GM18499 (cell line): ENCODE results near the gene SORCS2.

ENCODE experiments used
- ATAC-seq: cut with Tn5 transposase; IDR thresholded peaks from one replicate; pipeline ENCODE4 v1.9.1; 2021; ENCODE audit warnings: moderate number of reproducible peaks; ENCODE audit not compliant: insufficient read depth, unreplicated experiment

The SORCS2 gene

DNA sequence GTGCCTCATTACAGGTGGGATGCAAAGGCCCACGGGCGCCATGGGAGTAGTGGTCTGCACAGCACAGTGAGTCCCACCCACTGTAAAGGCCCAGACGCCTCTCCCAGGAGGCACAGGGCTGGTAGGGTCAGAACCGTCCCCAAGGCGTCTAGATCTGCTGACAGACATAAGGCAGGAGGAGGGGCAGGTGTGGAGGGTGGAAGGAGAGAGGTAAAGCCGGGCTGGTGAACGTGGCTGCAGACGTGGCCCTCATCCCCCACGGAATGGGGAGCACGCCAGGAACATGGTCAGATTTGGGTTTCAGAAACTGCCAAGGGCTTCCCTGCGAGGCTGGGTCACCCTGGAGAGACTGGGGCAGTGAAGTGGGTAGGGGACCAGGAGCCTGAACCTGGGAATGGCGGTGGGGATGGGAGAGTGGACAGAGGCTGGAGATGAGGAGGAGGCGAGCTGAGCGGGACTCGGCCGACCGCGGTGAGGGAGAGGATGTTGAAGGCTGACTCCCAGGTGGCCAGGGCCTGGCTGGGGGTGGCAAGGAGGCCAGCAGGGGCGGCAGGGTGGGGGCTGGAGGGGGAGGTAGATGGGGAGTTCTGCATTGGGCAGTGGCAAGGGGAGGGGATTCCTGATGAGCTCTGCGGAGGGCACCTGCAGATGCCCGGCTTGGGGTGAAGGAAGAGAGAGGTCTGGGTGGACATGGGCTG lies 562.4 kb downstream of the SORCS2 start:
- ATAC-seq: no peak

DNA sequence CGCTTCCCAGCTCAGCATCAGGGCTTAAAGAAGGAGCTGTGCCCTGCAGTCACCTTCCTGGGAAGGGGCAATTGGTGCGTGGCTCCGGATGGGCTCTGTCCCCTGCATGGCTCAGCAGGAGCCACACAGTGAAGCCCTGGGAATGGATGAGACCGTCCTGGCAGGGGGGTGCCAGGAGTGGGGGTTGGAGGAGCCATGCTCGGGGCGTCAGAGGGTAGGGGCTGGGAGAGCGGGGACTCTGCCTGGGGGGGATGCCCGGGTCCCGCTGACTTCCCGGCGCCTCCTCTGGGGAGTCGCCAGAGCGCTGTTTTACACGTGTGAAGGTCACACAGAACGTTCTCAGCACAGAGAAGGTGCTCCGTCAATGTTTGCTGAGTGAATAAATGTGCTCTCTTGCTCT lies 563.2 kb downstream of the SORCS2 start:
- ATAC-seq: no peak

DNA sequence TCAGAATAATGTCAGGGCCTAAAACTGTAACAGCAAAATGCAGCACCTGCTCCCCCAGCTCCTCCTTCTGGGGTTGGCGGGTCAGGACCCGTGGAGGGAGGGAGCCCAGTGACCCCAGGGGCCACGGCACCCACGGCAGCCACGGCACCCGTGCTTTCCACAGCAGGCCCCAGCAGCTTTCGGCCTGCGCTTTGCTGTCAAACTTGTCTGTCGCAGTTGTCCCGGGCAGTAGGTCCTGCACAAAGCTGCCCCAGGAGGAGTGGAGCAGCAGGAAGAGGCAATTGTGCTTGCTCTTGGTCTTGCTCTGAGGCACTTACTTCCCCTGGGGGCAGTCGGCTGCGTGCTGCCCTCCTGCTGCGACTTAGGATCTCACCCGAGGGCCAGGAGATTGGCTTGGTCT lies 563.7 kb downstream of the SORCS2 start:
- ATAC-seq: no peak

- ATAC-seq: no peak
These were observed 564.4 kb downstream of the SORCS2 start for GRCh38 chr4:7756561-7757355.

- ATAC-seq: no peak
These were observed 565.4 kb downstream of the SORCS2 start for GRCh38 chr4:7757501-7758471.

DNA sequence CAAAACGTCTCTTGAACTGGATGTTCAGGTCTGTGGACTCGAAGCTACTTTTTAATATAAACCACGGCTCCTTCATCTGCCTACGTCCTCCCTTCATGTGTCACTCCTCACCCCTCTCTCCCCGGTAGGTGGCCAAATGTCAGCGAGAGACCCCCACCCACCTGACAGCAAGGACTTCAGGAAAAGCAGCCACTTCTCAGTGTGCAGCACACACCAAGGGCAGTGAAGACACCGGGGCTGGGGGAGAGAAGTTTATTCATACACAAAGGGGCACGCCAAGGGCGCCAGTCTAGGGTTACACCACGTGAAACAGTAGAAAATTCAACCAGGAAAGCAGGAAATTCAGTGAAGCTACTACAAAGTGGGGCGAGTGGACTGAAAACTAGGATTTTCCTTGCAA lies 566.1 kb downstream of the SORCS2 start:
- no peak for ATAC-seq

DNA sequence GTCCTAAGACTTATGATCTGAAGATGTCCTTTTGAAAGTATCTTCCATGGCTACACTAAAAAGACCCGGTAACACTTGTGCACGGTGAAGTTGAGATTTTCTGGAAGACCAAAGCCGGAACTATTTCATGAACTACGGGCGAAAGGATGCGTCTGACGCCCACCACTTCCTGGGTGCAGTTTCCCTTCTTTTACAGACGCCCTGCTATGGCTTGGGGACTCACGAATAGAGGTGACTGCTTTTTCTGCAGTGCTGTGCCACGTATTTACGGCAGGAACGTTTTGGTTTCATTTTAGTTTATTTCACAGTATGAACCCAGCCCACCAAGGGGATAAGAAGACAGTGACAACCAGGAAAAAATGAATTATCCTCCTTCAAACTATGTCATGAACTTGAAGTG lies 566.9 kb downstream of the SORCS2 start:
- no peak for ATAC-seq

DNA sequence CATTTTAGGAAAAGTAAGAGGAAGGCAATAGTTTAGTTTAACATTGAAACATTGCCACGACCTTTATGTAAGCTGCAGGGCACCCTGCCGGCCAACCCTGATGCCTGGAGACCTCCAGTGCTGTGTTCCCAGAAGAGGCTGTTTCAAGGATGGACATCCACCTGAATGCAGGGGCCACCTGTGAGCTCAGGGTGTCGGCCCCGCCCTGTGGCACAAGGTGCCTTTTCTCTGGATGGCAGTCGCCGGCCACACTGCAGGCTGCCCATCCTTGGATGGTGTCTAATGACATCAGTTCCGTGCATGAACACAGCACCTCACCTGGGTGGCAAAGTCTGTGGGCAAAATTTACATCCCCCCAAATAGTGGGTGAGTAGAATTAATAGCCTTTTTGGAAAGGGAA lies 567.3 kb downstream of the SORCS2 start:
- ATAC-seq: no peak

- no peak for ATAC-seq
These were observed 567.9 kb downstream of the SORCS2 start for GRCh38 chr4:7760228-7760627.

GRCh38 chr4:7760706-7761105 lies 568.4 kb downstream of the SORCS2 start:
- ATAC-seq: no peak

DNA sequence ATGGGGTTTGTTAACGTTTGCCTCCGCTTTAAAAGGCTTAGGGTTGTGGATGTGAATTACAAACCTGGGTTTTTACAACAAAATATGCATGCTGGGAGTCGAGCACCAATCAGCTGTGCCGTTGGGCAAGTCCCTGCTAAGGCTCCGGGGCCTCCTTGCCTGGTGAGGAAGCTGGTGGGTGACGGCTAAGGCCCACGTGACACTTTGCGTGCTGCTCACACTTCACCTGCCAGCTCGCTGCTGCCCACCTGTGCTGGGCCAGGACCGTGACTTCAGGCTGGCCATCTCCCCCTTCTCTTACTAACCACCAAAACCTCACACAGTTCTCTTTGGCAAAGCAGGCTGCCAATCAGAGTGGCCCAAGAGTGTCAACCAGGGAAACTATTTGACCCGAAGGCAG lies 569.0 kb downstream of the SORCS2 start:
- ATAC-seq: no peak

GRCh38 chr4:7761720-7762119 lies 569.4 kb downstream of the SORCS2 start:
- ATAC-seq: no peak

DNA sequence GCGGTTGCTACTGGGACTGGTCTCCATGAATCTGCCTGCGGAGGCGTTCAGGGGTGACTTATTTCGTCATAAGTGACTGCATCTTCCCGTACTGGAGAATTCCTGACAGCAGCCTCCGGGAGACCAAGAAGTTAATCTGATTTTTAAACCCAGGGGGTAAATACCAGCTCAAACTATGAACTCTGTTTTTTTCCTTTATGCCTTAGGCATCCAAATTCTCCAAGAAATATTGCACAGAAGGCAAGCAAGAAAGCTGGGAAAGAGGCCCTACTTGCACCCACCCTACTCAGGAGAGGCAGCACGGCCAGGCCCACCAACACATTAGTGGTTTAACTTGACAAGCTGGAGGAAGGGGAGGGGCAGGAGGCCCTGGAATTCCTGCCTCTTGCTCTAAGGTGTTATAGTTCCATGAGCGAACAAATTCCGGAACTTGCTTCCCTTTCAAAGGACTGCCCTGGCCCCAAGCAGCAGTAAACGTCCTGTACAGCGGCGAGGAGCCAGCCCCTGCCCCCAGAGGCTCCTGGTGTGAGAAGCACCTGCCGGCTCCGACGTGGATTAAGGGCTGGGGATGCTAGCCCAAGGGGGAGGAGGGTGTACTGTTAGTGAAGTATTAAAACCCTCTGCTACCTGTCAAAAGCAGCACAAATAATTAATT lies 570.2 kb downstream of the SORCS2 start:
- no peak for ATAC-seq

GRCh38 chr4:7763106-7763505 lies 570.8 kb downstream of the SORCS2 start:
- ATAC-seq: no peak

GRCh38 chr4:7763788-7764187 lies 571.5 kb downstream of the SORCS2 start:
- no peak for ATAC-seq

- no peak for ATAC-seq
These were observed 572.1 kb downstream of the SORCS2 start for GRCh38 chr4:7764466-7764865.

DNA sequence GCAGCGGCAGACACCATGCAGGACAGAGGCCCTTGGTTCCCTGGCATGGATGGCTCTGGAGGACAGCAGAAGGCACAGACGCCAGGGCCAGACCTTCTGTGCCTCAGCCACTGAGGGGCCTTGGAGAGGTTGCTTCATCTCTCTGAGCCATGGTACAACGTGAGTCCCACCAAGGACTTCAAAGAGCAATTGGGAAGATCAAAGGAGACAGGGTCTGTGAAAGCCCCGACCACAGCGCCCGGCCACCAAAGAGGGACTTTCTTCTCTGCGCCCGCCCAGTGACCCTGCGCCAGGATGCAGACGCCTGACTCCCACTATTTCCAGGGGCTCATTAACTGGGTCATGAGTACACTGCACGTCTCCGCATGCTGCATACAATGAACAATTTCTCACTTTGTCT lies 573.3 kb downstream of the SORCS2 start:
- ATAC-seq: no peak

- no peak for ATAC-seq
These were observed 573.7 kb downstream of the SORCS2 start for GRCh38 chr4:7766086-7766485.

GRCh38 chr4:7766661-7767345 lies 574.5 kb downstream of the SORCS2 start:
- no peak for ATAC-seq

DNA sequence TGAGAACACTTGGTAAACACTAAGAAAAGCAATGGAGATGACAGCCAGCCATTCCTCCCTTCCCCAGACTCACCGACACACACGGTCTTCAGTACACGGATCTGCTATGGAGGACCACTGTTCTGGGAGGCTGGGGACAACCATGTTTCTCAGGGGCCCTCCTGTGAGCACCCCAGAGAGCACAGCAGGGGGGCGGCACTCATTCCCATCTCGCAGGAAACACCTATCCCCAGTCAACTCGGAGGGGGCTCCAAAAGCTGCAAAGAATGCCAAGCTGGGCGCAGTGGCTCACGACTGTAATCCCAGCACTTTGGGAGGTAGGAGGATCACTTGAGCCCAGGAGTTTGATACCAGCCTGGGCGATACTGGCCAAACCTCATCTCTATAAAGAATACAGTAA lies 575.2 kb downstream of the SORCS2 start:
- ATAC-seq: no peak
